GM21786 (cell line): ENCODE measurements around the gene CYP27B1.
"Not testable (repeated sequence)": the region's sequence is repeated elsewhere in the genome, so short reads cannot be mapped to it uniquely, and the experiment has no call there.

ENCODE experiments used
- ATAC-seq: cut with Tn5 transposase; IDR thresholded peaks from one replicate; pipeline ENCODE4 v1.9.1; 2021; ENCODE audit not compliant: unreplicated experiment

The CYP27B1 gene

GRCh38 chr12:57723630-57723962 lies 43.3 kb downstream of the CYP27B1 start:
- ATAC-seq: no peak

GRCh38 chr12:57722716-57723629 lies 43.9 kb downstream of the CYP27B1 start:
- ATAC-seq: no peak

- ATAC-seq: not testable (repeated sequence)
Observed at GRCh38 chr12:57721846-57722608, 44.9 kb downstream of the CYP27B1 start.

GRCh38 chr12:57720606-57721595 lies 46.0 kb downstream of the CYP27B1 start:
- no peak for ATAC-seq

- ATAC-seq: no peak
Observed at GRCh38 chr12:57719777-57720605, 46.9 kb downstream of the CYP27B1 start.

GRCh38 chr12:57718641-57719528 lies 48.0 kb downstream of the CYP27B1 start:
- ATAC-seq: no peak

GRCh38 chr12:57717846-57718640 lies 48.8 kb downstream of the CYP27B1 start:
- ATAC-seq: no peak

- no peak for ATAC-seq
Observed at GRCh38 chr12:57717131-57717530, 49.7 kb downstream of the CYP27B1 start.

GRCh38 chr12:57716305-57716704 lies 50.6 kb downstream of the CYP27B1 start:
- no peak for ATAC-seq

- ATAC-seq: no peak
Observed at GRCh38 chr12:57715786-57716185, 51.1 kb downstream of the CYP27B1 start.

GRCh38 chr12:57715036-57715748 lies 51.7 kb downstream of the CYP27B1 start:
- not testable (repeated sequence) for ATAC-seq

GRCh38 chr12:57713209-57713608 lies 53.7 kb downstream of the CYP27B1 start:
- no peak for ATAC-seq

- no peak for ATAC-seq
Observed at GRCh38 chr12:57712701-57713100, 54.2 kb downstream of the CYP27B1 start.
